Measurements from ENCODE around the gene RAP1GAP. TPM values are rescaled to one million over a fixed set of nuclear protein-coding genes. Genes with fewer than 3 reads are reported as not detected.

Gene RAP1GAP
- total RNA-seq, 1 experiment from 2014 or later: 13.4 TPM

DNA sequence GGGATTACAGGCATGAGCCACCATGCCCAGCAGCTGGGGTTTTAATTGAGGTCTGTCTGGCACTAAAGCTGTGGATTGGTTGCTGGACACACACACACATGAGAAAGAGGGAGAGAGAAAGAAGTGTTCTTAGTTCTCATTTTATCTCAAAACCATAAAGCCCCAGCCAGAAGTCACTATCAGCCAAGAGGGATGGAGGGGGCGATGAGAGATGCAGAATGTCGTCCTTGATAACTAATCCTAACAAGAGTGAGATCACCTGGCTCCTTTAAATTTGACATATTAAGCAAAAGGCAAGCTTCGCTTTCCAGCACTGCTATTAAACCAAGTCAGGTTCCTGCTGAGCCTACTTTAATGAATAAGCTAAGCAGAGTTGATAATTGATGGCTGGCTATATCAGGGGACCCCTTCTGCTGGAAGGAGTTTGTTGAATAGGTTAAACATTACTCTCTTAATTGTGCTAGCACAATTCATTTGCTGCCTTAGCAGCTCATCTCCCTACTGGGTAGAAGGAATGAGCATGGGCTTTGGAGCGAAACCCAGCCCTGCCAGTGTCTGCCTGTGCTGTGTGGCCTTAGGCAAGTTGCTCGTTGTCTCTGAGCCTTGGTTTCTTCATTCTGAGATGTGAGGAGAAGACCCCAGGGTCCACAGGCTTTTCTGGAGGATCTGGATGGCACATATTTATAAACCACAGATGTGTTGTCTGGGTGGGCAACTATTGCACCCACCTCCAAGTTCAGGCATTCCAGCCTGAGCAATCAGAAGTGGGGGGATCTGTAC lies 109.2 kb downstream of the RAP1GAP start:
- Histone ChIP-seq H3K4me3 (replicated peaks in 1 of 2; ENCODE audit: low read depth in 1 of 2, low read length in 2 of 2) (no peak overlapping the region), H2AFZ (ENCODE audit: low read depth, low read length, poor library complexity, severe bottlenecking) (no peak overlapping the region), H3K36me3 (ENCODE audit: control insufficient read depth in 1 of 2, insufficient read depth in 2 of 2, low read length in 2 of 2) (no peaks in the 10 kb centered on the region), H3K9me3 (ENCODE audit: control insufficient read depth in 1 of 2, insufficient read depth in 1 of 2, low read depth in 1 of 2, low read length in 2 of 2) (no peaks in the 10 kb centered on the region), H3K27me3 (ENCODE audit: insufficient read depth, low read length) (no peaks in the 10 kb centered on the region), H4K20me1 (ENCODE audit: insufficient read depth) (no peaks in the 10 kb centered on the region), H3K4me2 (ENCODE audit: low read length) (no peak overlapping the region), H3K4me1 (ENCODE audit: control insufficient read depth in 1 of 2, insufficient read depth in 2 of 2, low read length in 2 of 2) (no peaks in the 10 kb centered on the region), H3K9me2 (ENCODE audit: insufficient read depth) (no peaks in the 10 kb centered on the region), H3K79me2 (ENCODE audit: insufficient read depth, low read length) (no peaks in the 10 kb centered on the region), H3K9ac (ENCODE audit: low read length) (no peak overlapping the region), H3K27ac (ENCODE audit: low read depth, low read length) (no peak overlapping the region)
- DNase-seq (ENCODE audit: low read depth, low spot score) (no peak), ATAC-seq (no peak)
- TF ChIP-seq JUND (IDR thresholded peaks at IDR 0.05): no peak
- no peak for TF ChIP-seq RAD21 (IDR thresholded peaks at IDR 0.05; ENCODE audit: low read depth)
- TF ChIP-seq, protein P1, sequence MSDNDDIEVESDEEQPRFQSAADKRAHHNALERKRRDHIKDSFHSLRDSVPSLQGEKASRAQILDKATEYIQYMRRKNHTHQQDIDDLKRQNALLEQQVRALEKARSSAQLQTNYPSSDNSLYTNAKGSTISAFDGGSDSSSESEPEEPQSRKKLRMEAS (IDR thresholded peaks at IDR 0.05): no peak
- no peak for TF ChIP-seq SP1 (IDR thresholded peaks at IDR 0.05; ENCODE audit: low read depth)
- TF ChIP-seq EZH2 (IDR thresholded peaks at IDR 0.05): no peak
- TF ChIP-seq EGR1 (IDR thresholded peaks at IDR 0.05; ENCODE audit: low read depth): no peak
- no peak for TF ChIP-seq ZNF274 (IDR thresholded peaks at IDR 0.05; ENCODE audit: low read depth, low read length)
- no peak for TF ChIP-seq ELF1 (IDR thresholded peaks at IDR 0.05; ENCODE audit: borderline replicate concordance, low read depth)
- no peak for TF ChIP-seq POLR2AphosphoS5 (IDR thresholded peaks at IDR 0.05; ENCODE audit: low read depth, low read length)
- no peak for TF ChIP-seq SRF (IDR thresholded peaks at IDR 0.05; ENCODE audit: low read depth)
- TF ChIP-seq POLR2A (IDR thresholded peaks at IDR 0.05; ENCODE audit: borderline replicate concordance, extremely low read depth, insufficient read depth, insufficient read length): no peak
- no peak for TF ChIP-seq SIN3A (IDR thresholded peaks at IDR 0.05; ENCODE audit: low read depth)
- no peak for TF ChIP-seq EZH2phosphoT487 (IDR thresholded peaks at IDR 0.05; ENCODE audit: borderline replicate concordance)
- TF ChIP-seq, protein P2, sequence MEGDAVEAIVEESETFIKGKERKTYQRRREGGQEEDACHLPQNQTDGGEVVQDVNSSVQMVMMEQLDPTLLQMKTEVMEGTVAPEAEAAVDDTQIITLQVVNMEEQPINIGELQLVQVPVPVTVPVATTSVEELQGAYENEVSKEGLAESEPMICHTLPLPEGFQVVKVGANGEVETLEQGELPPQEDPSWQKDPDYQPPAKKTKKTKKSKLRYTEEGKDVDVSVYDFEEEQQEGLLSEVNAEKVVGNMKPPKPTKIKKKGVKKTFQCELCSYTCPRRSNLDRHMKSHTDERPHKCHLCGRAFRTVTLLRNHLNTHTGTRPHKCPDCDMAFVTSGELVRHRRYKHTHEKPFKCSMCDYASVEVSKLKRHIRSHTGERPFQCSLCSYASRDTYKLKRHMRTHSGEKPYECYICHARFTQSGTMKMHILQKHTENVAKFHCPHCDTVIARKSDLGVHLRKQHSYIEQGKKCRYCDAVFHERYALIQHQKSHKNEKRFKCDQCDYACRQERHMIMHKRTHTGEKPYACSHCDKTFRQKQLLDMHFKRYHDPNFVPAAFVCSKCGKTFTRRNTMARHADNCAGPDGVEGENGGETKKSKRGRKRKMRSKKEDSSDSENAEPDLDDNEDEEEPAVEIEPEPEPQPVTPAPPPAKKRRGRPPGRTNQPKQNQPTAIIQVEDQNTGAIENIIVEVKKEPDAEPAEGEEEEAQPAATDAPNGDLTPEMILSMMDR (IDR thresholded peaks at IDR 0.05 in 2 of 3, conservative IDR thresholded peaks at IDR 0.05 in 1 of 3; ENCODE audit: borderline replicate concordance in 1 of 3, insufficient read depth in 1 of 3, low read depth in 2 of 3, low read length in 2 of 3): no peak
- TF ChIP-seq, protein P3, sequence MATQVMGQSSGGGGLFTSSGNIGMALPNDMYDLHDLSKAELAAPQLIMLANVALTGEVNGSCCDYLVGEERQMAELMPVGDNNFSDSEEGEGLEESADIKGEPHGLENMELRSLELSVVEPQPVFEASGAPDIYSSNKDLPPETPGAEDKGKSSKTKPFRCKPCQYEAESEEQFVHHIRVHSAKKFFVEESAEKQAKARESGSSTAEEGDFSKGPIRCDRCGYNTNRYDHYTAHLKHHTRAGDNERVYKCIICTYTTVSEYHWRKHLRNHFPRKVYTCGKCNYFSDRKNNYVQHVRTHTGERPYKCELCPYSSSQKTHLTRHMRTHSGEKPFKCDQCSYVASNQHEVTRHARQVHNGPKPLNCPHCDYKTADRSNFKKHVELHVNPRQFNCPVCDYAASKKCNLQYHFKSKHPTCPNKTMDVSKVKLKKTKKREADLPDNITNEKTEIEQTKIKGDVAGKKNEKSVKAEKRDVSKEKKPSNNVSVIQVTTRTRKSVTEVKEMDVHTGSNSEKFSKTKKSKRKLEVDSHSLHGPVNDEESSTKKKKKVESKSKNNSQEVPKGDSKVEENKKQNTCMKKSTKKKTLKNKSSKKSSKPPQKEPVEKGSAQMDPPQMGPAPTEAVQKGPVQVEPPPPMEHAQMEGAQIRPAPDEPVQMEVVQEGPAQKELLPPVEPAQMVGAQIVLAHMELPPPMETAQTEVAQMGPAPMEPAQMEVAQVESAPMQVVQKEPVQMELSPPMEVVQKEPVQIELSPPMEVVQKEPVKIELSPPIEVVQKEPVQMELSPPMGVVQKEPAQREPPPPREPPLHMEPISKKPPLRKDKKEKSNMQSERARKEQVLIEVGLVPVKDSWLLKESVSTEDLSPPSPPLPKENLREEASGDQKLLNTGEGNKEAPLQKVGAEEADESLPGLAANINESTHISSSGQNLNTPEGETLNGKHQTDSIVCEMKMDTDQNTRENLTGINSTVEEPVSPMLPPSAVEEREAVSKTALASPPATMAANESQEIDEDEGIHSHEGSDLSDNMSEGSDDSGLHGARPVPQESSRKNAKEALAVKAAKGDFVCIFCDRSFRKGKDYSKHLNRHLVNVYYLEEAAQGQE (IDR thresholded peaks at IDR 0.05; ENCODE audit: low read depth): no peak
- TF ChIP-seq ZFX (IDR thresholded peaks at IDR 0.05): no peak
- BruUV-seq (replicated peaks): no TSS peak
- intact Hi-C loops (cut with micrococcal nuclease): no loop called here
- ChIA-PET POLR2A (no interaction called here), RAD21 (ENCODE audit: low non-redundant PET in 1 of 2, low total read pairs in 2 of 2, uncharacterized antibody in 2 of 2, unreplicated experiment in 2 of 2) (no interaction called here), CTCF (no interaction called here)

Measured in HCT116 (cell line).